AG10803 (cell line): ENCODE results near the gene SREK1IP1.
"Not testable (repeated sequence)": the region's sequence is repeated elsewhere in the genome, so short reads cannot be mapped to it uniquely, and the experiment has no call there.

Experiments
- DNase-seq: peaks from one replicate; pipeline ENCODE4 v3.0.0; 2010; ENCODE audit warnings: low read depth
- H3K4me3 ChIP-seq: 2 replicates; pipeline ENCODE4 v1.5.1; 2011; ENCODE audit warnings: mild to moderate bottlenecking, low read length, control low read depth
- CTCF ChIP-seq: conservative IDR thresholded peaks from 2 replicates; pipeline ENCODE4 v1.5.1; 2011; ENCODE audit warnings: mild to moderate bottlenecking, low read length, control low read depth, inconsistent platforms

SREK1IP1 gene

GRCh38 chr5:64700765-64701164 is 67.7 kb downstream of the SREK1IP1 start:
- no peak overlapping the region for H3K4me3 ChIP-seq
- no peak for TF ChIP-seq CTCF
- no peak for DNase-seq

GRCh38 chr5:64696414-64696813 is 72.1 kb downstream of the SREK1IP1 start:
- not testable (repeated sequence) for H3K4me3 ChIP-seq, DNase-seq

- no peak overlapping the region for H3K4me3 ChIP-seq
- no peak for DNase-seq
- TF ChIP-seq CTCF, result no peak
Measured at GRCh38 chr5:64693636-64694035, 74.9 kb downstream of the SREK1IP1 start.

GRCh38 chr5:64691291-64691690 is 77.2 kb downstream of the SREK1IP1 start:
- TF ChIP-seq CTCF, result no peak
- H3K4me3 ChIP-seq, result no peak overlapping the region
- no peak for DNase-seq

- TF ChIP-seq CTCF, result no peak
- H3K4me3 ChIP-seq, result peak within 1 kb of the TSS; percentile 24
- DNase-seq, result peak; percentile 10
Measured at GRCh38 chr5:64690417-64691151, 77.9 kb downstream of the SREK1IP1 start, which contains the start of gene SHISAL2B. Gene SHISAL2B, plus strand, starts transcription at chr5:64690503. Its CDS starts 121 bp downstream, at chr5:64690624.

GRCh38 chr5:64690104-64690416 is 78.4 kb downstream of the SREK1IP1 start:
- TF ChIP-seq CTCF, result no peak
- DNase-seq, result no peak
- H3K4me3 ChIP-seq, result no peak overlapping the region; the same call in 1 of the 2 replicates

GRCh38 chr5:64688965-64689364 is 79.5 kb downstream of the SREK1IP1 start:
- TF ChIP-seq CTCF, result no peak
- DNase-seq, result no peak
- H3K4me3 ChIP-seq, result no peak overlapping the region

GRCh38 chr5:64688391-64688790 is 80.1 kb downstream of the SREK1IP1 start:
- no peak for DNase-seq
- H3K4me3 ChIP-seq, result no peak overlapping the region
- TF ChIP-seq CTCF, result no peak
